GM12801 (cell line): ENCODE results near the gene GSTA3.
A peak's percentile ranks its signal among the peaks of the same experiment; 100 is the strongest.

Experiments used
- CTCF ChIP-seq: IDR thresholded peaks from one replicate; pipeline ENCODE4 v1.5.1; 2011; ENCODE audit warnings: control low read depth; ENCODE audit not compliant: insufficient read length; ENCODE audit errors: extremely low read depth

The GSTA3 gene

GRCh38 chr6:52893803-52894202 lies 15.7 kb downstream of the GSTA3 start:
- no peak for TF ChIP-seq CTCF

GRCh38 chr6:52893221-52893620 lies 16.3 kb downstream of the GSTA3 start:
- no peak for TF ChIP-seq CTCF

GRCh38 chr6:52890018-52890417 lies 19.5 kb downstream of the GSTA3 start:
- TF ChIP-seq CTCF, result no peak

- TF ChIP-seq CTCF, result no peak
These were observed 21.5 kb downstream of the GSTA3 start for GRCh38 chr6:52887910-52888524.

GRCh38 chr6:52881996-52882841 lies 27.3 kb downstream of the GSTA3 start:
- peak; percentile 60 for TF ChIP-seq CTCF

- no peak for TF ChIP-seq CTCF
These were observed 27.9 kb downstream of the GSTA3 start for GRCh38 chr6:52881662-52881995.

- no peak for TF ChIP-seq CTCF
These were observed 31.7 kb downstream of the GSTA3 start for GRCh38 chr6:52877786-52878185.
